Neural cell (in vitro differentiated cells): ENCODE data around the gene KDM5D. TPM values are rescaled to one million over a fixed set of nuclear protein-coding genes. Genes with fewer than 3 reads are reported as not detected.

Source experiments
- H2AFZ ChIP-seq: fragments of 200-600, 300-800 bp; sonication (generic), shearing (Covaris generic); 2 replicates; pipeline ENCODE4 v1.6.0; 2014; ENCODE audit warnings: low read depth, mild to moderate bottlenecking, antibody characterized with exemption, low read length, moderate library complexity
- H3F3A ChIP-seq: fragments of 200-600 bp; shearing (Covaris generic); 2 replicates; pipeline ENCODE4 v1.6.1; 2016; ENCODE audit warnings: mild to moderate bottlenecking, moderate library complexity, mixed read lengths, antibody characterized with exemption, low read length; ENCODE audit not compliant: insufficient read depth, poor library complexity, severe bottlenecking
- H3K27ac ChIP-seq: fragments of 200-600, 300-800 bp; sonication (generic), shearing (Covaris generic); 2 replicates; pipeline ENCODE4 v1.5.1; 2014; ENCODE audit warnings: mild to moderate bottlenecking, low read length, moderate library complexity
- H3K27me3 ChIP-seq: fragments of 300-800, 200-600 bp; sonication (generic), shearing (Covaris generic); 2 replicates; pipeline ENCODE4 v1.6.0; 2014; ENCODE audit warnings: mild to moderate bottlenecking, low read depth, low read length, moderate library complexity; ENCODE audit not compliant: insufficient read depth
- H3K36me3 ChIP-seq: fragments of 300-800, 200-600 bp; sonication (generic), shearing (Covaris generic); 2 replicates; pipeline ENCODE4 v1.5.1; 2014; ENCODE audit warnings: mild to moderate bottlenecking, antibody characterized with exemption, low read length, moderate library complexity; ENCODE audit not compliant: insufficient read depth
- H3K4me2 ChIP-seq: fragments of 300-800, 200-600 bp; sonication (generic), shearing (Covaris generic); 2 replicates; pipeline ENCODE4 v1.6.0; 2014; ENCODE audit warnings: mild to moderate bottlenecking, low read length
- H3K4me3 ChIP-seq: fragments of 300-800, 200-600 bp; sonication (generic), shearing (Covaris generic); 2 replicates; pipeline ENCODE4 v1.5.1; 2014; ENCODE audit warnings: mild to moderate bottlenecking, low read length, moderate library complexity
- H3K79me2 ChIP-seq: fragments of 200-600 bp; shearing (Covaris generic); replicated peaks from 2 replicates; pipeline ENCODE4 v1.6.0; 2014; ENCODE audit warnings: mild to moderate bottlenecking, low read length, moderate library complexity; ENCODE audit not compliant: insufficient read depth
- H3K9ac ChIP-seq: fragments of 300-800, 200-600 bp; sonication (generic), shearing (Covaris generic); 2 replicates; pipeline ENCODE4 v1.6.1; 2016; ENCODE audit warnings: mild to moderate bottlenecking, low read length, mixed read lengths
- H3K9me2 ChIP-seq: fragments of 200-600 bp; shearing (Covaris generic); 2 replicates; pipeline ENCODE4 v1.6.1; 2016; ENCODE audit warnings: mild to moderate bottlenecking, low read length, mixed read lengths; ENCODE audit not compliant: insufficient read depth
- H3K9me3 ChIP-seq: fragments of 200-600, 300-800 bp; sonication (generic), shearing (Covaris generic); 2 replicates; pipeline ENCODE4 v1.6.1; 2016; ENCODE audit warnings: mild to moderate bottlenecking, mixed run types, low read length, moderate library complexity, mixed read lengths
- H4K20me1 ChIP-seq: fragments of 200-600 bp; shearing (Covaris generic); 2 replicates; pipeline ENCODE4 v1.6.1; 2016; ENCODE audit warnings: mild to moderate bottlenecking, mixed run types; ENCODE audit not compliant: insufficient read depth
- CTCF ChIP-seq: fragments of 450-650 bp; IDR thresholded peaks from 2 replicates; pipeline ENCODE4 v1.5.1; 2014; ENCODE audit warnings: antibody characterized with exemption, mild to moderate bottlenecking, moderate library complexity; ENCODE audit not compliant: poor library complexity, severe bottlenecking
- EP300 ChIP-seq: fragments of 450-650 bp; conservative IDR thresholded peaks from 2 replicates; pipeline ENCODE4 v1.6.1; 2014; ENCODE audit warnings: antibody characterized with exemption, mild to moderate bottlenecking, moderate library complexity; ENCODE audit not compliant: poor library complexity, severe bottlenecking
- EZH2 ChIP-seq: fragments of 200-600, 300-800 bp; shearing (Covaris generic), sonication (generic); IDR thresholded peaks from 2 replicates; pipeline ENCODE4 v1.6.1; 2014; ENCODE audit warnings: antibody characterized with exemption, low read length, borderline replicate concordance, mild to moderate bottlenecking; ENCODE audit not compliant: insufficient read depth, poor library complexity, severe bottlenecking
- MXI1 ChIP-seq: fragments of 450-650 bp; conservative IDR thresholded peaks from 2 replicates; pipeline ENCODE4 v1.6.1; 2014; ENCODE audit warnings: antibody characterized with exemption, mild to moderate bottlenecking; ENCODE audit not compliant: poor library complexity, severe bottlenecking
- POLR2AphosphoS5 ChIP-seq: IDR thresholded peaks from 2 replicates; pipeline ENCODE4 v1.6.1; 2012
- RAD21 ChIP-seq: fragments of 450-650 bp; conservative IDR thresholded peaks from 2 replicates; pipeline ENCODE4 v1.6.1; 2014; ENCODE audit warnings: antibody characterized with exemption, mild to moderate bottlenecking, moderate library complexity
- REST ChIP-seq: IDR thresholded peaks from 2 replicates; pipeline ENCODE4 v1.6.1; 2012; ENCODE audit warnings: borderline replicate concordance
- SMC3 ChIP-seq: fragments of 450-650 bp; conservative IDR thresholded peaks from 2 replicates; pipeline ENCODE4 v1.6.1; 2014; ENCODE audit warnings: antibody characterized with exemption, mild to moderate bottlenecking, moderate library complexity; ENCODE audit not compliant: poor library complexity
- TAF1 ChIP-seq: IDR thresholded peaks from 2 replicates; pipeline ENCODE4 v1.6.1; 2012; ENCODE audit warnings: low read depth
- polyA plus RNA-seq: library from polyadenylated mRNA; depleted of rRNA; stranded (reverse); fragments of >200 nt; gene quantifications from 2 replicates; pipeline ENCODE4 v1.2.3, GENCODE V29; 2014

The KDM5D gene
- polyA plus RNA-seq, 1 donor from 2014 or later = 33.7 TPM

GRCh38 chrY:19715226-19715625 is 29.3 kb downstream of the KDM5D start:
- no peaks in the 10 kb centered on the region for H4K20me1 ChIP-seq
- no peak overlapping the region for H3K9ac ChIP-seq
- H3K79me2 ChIP-seq = no peaks in the 10 kb centered on the region
- TF ChIP-seq EZH2 (no peak), CTCF (no peak), REST (no peak), TAF1 (no peak), EP300 (no peak), POLR2AphosphoS5 (no peak), RAD21 (no peak), SMC3 (no peak), MXI1 (no peak)
- no peaks in the 10 kb centered on the region for H3F3A ChIP-seq
- no peaks in the 10 kb centered on the region for H3K9me3 ChIP-seq
- no peak overlapping the region for H3K27ac ChIP-seq
- H3K4me3 ChIP-seq = no peak overlapping the region
- H3K36me3 ChIP-seq = no peaks in the 10 kb centered on the region
- no peaks in the 10 kb centered on the region for H3K9me2 ChIP-seq
- H3K4me2 ChIP-seq = no peak overlapping the region
- H3K27me3 ChIP-seq = no peaks in the 10 kb centered on the region
- H2AFZ ChIP-seq = no peak overlapping the region

- no peak overlapping the region for H3K9ac ChIP-seq
- no peaks in the 10 kb centered on the region for H4K20me1 ChIP-seq
- no peaks in the 10 kb centered on the region for H3K9me2 ChIP-seq
- no peaks in the 10 kb centered on the region for H3K36me3 ChIP-seq
- no peak overlapping the region for H2AFZ ChIP-seq
- H3F3A ChIP-seq = no peaks in the 10 kb centered on the region
- no peaks in the 10 kb centered on the region for H3K27me3 ChIP-seq
- no peaks in the 10 kb centered on the region for H3K79me2 ChIP-seq
- no peaks in the 10 kb centered on the region for H3K9me3 ChIP-seq
- H3K4me2 ChIP-seq = no peak overlapping the region
- no peak overlapping the region for H3K4me3 ChIP-seq
- no peak overlapping the region for H3K27ac ChIP-seq
- TF ChIP-seq EP300 (no peak), CTCF (no peak), MXI1 (no peak), RAD21 (no peak), TAF1 (no peak), REST (no peak), EZH2 (no peak), SMC3 (no peak), POLR2AphosphoS5 (no peak)
Observed at GRCh38 chrY:19713430-19713829, 31.1 kb downstream of the KDM5D start.
